Measurements from ENCODE around the gene COIL. TPM values are rescaled to one million over a fixed set of nuclear protein-coding genes. Genes with fewer than 3 reads are reported as not detected.

COIL gene
- total RNA-seq, 1 donor = 7.8 TPM

GRCh38 chr17:56912105-56912999, 48.5 kb downstream of the COIL start:
- no peak for DNase-seq (ENCODE audit: low read depth in 2 of 3, low spot score in 2 of 3)

DNA sequence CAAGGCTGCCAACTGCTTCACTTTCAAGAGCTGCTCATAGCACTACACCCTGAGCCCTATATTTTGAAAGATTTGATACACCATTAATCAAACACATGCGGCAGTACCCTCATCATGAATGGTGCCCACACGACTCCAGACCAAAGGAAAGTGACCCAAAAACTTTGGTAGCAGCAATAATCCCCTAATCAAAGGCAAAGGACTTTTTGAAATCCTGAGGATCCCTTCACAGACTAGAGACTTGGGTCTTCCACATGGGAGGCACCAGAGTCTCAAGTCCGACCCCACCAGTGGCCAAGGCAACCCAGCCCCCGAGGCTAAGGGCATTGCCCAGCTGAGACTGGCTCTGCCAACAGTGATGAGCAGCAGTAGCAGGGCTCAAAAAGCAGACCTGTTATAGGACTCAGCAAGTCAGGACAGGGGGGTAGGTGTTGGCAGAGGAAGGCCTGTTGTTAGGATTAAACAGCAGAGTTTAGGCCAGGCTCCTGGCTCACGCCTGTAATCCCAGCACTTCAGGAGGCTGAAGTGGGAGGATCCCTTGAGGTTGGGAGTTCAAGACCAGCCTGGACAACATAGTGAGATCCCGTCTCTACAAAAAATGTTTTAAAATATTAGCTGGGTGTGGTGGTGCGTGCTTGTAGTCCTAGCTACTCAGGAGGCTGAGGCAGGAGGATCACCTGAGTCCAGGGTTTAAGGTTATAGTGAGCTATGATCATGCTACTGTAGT, 50.2 kb downstream of the COIL start:
- DNase-seq (ENCODE audit: low read depth in 2 of 3, low spot score in 2 of 3) = no peak

DNA sequence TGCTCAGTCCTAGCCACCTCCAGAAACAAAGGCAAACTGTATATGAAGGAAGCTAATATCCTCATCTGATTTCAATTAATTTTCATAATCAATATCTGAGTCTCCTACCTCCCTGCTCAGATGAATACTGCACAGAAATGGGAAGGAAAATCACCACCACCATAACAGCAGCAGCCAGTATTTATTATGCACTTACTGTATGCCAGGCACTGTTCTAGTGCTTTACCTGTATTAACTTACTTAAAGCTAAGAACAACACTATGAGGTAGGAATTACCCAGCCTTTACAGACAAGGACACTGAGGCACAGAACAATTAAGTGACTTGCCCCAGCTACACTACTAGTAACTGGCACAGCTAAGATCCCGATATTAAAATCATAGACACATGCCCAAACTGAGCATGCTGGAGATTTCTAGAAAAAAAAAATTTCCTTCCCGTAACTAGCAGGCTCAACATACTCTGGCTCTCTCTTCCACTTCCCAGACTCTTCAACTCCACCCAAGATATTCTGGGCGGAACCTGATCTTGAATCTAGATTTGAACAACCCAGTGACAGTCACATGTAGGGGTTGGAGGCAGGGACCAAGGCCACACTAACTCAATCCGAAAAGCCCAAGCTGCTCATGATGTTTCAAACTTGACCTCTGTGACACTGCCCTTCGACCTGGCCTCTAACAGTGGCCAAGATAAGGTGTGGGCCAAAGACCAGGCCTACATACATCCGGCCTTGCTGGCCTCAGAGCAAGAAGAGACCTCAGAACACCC, 50.9 kb downstream of the COIL start:
- no peak for DNase-seq (ENCODE audit: low read depth in 2 of 3, low spot score in 2 of 3)

GRCh38 chr17:56908001-56908542, 52.8 kb downstream of the COIL start:
- DNase-seq (ENCODE audit: low read depth in 2 of 3, low spot score in 2 of 3) = peak in 2 of 3 donors; percentile 55 to 58

GRCh38 chr17:56903560-56903959, 57.3 kb downstream of the COIL start:
- DNase-seq (ENCODE audit: low read depth in 2 of 3, low spot score in 2 of 3) = no peak

DNA sequence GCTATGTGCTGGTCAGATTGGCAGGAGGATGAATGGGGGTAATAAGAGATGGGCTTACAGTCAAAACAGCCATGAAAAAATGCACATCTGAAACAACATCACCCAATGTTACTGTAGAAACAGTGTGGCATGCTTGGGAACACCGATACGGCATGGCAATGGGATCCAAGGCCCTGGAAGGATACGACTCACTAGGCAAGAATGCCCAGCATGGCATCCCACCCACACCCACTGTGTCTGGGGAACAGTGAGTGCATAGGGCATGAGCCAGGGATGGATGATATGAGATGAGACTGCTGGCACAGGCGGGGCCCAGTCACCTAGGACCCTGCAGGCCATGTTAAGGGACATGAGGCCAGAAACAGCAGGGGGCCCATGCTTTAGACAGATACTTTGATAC, 58.5 kb downstream of the COIL start:
- no peak for DNase-seq (ENCODE audit: low read depth in 2 of 3, low spot score in 2 of 3)

DNA sequence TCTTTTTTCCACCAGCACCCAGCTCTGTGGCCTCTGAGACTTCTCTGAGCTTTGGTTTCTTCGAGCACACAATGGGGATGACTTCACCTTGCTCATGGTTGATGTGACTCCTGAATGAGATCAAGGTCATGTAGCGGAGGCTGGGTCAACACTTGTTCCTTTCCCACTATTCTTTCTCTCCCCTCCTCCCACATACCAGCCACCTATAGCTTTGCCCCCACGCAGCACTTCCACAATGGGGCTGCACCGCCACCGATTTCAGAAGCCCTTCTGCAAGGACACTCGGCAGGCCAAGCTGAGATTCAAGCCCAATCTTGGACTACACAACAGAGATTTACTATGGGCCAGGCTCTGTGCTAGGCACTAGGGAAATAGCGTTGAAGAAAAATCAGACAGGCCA, 61.4 kb downstream of the COIL start:
- no peak for DNase-seq (ENCODE audit: low read depth in 2 of 3, low spot score in 2 of 3)

DNA sequence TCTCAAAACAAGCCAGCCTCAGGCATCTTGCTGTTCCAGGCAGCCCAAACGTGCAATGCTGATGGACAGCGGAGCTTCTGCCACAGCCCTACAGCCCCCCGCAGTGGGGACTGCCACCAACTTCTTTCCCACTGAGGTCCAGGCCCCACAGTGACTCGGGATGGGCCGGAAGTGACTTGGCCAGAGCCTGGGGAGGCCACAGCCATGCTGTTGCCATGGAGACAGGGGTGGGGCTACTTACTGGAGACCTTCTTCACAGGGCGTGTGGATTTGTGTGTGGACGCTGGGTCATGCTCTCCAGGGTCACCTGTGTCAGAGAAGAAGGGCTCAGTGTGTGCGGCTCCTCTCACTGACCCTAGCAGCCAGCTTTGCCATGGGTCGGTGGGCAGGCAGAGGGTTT, 62.0 kb downstream of the COIL start:
- no peak for DNase-seq (ENCODE audit: low read depth in 2 of 3, low spot score in 2 of 3)

DNA sequence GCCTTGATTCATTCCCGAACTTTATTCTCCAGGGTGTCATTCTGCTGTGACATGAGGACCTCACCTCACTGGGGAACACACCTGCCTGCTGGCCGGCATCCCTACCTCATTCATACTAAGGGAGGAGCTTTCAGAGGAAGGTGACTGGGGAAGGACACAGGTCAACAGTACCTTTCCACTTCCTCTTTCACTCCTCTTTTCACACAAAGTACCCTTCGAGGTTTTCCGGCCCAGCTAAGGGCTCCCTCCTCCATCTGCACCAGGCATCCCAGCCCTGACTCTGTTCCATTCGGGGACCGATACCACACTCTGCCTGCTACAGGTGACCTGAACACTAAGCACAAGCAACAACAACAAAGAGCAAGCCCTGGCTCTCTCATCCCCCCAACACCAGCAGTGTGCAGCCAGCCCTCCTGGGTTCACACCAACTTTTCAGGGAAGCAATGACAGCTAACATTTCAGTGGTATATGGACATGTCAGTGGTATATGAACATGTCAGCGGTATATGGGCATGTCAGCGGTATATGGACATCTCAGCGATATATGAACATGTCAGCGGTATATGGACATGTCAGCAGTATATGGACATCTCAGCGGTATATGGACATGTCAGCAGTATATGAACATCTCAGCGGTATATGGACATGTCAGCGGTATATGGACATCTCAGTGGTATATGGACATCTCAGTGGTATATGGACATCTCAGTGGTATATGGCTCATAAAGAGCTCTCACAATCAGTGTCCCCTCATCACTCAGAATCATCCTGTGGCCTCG, 63.0 kb downstream of the COIL start:
- DNase-seq (ENCODE audit: low read depth in 2 of 3, low spot score in 2 of 3) = no peak

DNA sequence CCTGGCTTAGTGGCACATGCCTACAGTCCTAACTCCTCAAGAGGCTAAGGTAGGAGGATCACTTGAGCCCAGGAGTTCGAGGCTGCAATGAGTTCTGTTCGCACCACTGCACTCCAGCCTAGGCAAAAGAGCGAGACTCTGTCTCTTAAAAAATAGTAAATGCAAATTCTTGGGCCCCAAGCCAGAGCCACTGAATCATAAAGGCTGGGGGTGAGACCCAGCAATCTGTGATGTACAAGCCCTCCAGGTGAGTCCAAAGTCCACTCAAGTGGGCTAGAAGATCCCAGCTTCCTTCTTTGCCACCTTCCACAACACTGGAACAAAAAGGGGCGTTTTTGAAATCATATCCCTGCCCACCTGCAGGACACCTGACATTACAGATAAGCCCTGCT, 63.9 kb downstream of the COIL start:
- no peak for DNase-seq (ENCODE audit: low read depth in 2 of 3, low spot score in 2 of 3)

DNA sequence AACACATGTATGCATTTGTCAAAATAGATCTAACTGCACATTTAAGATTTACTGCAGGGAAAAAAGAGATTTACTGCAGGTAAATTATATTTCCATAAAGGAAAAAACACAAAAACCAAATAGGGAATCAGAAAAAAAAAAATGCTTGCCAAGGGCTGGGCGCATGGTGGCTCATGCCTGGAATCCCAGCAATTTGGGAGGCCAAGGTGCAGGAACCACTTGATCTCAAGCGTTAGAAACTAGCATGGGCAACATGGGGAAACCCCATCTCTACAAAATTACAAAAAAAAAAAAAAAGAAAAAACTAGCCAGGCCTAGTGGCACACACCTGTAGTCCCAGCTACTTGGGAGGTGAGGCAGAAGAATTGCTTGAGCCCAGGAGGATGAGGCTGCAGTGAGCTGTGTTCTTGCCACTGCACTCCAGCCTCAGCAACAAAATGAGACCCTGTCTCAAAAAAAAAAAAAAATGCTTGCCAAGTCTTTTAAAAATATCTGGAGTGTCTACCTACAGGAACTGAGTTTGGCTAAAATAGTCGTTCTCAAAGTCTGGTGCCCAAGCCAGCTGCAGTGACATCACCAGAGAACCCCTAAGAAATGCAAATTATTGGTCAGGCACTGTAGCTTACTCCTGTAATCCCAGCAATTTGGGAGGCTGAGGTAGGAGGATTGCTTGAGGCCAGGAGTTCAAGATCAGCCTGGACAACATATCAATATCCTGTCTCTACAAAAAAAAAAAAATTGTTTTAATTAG, 64.5 kb downstream of the COIL start:
- DNase-seq (ENCODE audit: low read depth in 2 of 3, low spot score in 2 of 3) = no peak

- DNase-seq (ENCODE audit: low read depth in 2 of 3, low spot score in 2 of 3) = no peak
These were observed 65.9 kb downstream of the COIL start for GRCh38 chr17:56894859-56895455.

DNA sequence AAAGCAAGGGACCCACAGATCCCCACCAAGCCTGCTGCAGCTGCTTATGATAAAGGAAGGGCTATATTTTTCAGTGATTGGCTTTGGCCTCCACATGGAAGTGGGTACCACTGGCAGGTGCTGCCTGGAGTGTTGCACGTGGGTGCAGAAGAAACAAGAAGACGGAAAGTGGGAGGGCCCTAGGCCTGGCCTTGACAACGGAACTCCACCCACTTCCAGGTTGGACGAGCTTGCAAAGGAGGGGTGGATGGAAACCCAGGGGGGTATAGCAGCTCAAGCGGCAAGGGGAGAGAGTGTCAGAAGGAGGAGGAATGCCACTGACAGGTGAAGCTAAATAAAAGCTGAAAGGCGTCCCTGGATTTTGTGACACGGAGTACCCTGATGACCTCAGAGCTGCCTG, 67.3 kb downstream of the COIL start:
- no peak for DNase-seq (ENCODE audit: low read depth in 2 of 3, low spot score in 2 of 3)

- DNase-seq (ENCODE audit: low read depth in 2 of 3, low spot score in 2 of 3) = no peak
These were observed 68.5 kb downstream of the COIL start for GRCh38 chr17:56892333-56892732.

DNA sequence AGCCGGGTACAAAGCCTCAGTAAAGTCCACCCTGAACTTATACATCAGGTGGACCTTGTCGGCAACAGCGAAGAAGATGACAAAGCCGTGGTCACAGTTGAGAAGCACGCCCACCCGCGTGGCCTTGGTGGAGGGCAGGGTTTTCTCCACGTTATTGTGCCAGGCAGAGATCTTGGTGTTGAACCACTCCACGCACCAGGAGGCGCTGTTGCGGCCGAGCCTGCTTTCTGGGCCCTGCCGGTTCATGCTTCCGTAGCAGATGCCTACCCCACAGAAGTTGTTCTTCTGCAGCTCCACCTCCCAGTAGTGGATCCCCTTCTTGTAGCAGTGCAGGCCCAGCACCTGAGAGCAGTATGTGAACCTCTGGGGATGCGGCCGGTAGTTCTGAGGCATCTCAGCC, 69.1 kb downstream of the COIL start:
- DNase-seq (ENCODE audit: low read depth in 2 of 3, low spot score in 2 of 3) = peak in 2 of 3 donors; percentile 31 to 55

DNA sequence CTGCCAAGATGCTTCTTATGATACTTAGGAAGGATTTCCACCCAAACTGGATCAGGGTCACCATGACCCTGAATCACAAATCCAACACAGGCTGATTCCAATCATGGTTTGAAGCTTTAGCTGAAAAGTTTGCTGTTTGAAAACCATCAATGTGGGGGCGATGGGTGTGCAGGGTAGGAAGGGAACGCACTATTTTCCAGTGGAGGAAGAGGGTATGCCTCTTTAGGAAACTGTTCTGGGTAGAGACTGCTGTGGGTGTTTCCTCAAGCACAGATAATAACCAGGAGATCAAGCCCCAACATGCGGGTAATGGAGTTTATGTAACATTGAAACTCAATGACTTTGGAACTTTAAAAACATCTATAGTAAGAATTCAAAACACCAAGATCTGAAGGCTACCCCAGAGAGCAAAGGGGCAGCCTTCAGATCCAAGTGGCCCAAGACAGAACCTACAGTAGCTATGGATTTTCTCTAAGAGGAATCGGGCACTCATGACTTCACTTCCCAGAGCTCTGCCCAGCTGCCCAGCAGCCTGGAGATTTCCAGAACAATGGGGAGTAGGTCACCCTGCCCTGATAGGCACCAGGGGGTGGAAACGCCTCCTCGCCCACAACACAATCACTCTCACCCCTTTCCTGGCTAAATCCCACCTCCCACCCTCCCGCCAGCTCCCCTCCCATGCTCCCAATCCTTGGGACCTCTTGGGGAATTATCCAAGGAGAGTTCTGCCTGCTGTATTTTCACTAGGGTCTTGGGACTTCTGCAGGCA, 69.8 kb downstream of the COIL start:
- no peak for DNase-seq (ENCODE audit: low read depth in 2 of 3, low spot score in 2 of 3)

GRCh38 chr17:56890390-56890789, 70.5 kb downstream of the COIL start:
- DNase-seq (ENCODE audit: low read depth in 2 of 3, low spot score in 2 of 3) = no peak
